Chondrocyte (in vitro differentiated cells): Measurements from ENCODE around the gene RNF113A. TPM values are rescaled to one million over a fixed set of nuclear protein-coding genes. Genes with fewer than 3 reads are reported as not detected.

ENCODE experiments used
- DNase-seq: peaks from one replicate; pipeline ENCODE4 v3.0.0; 2021; ENCODE audit warnings: mixed read lengths, low spot score
- H3K27ac Mint-ChIP-seq: one replicate; pipeline ENCODE4 v1.8.0; 2021; ENCODE audit warnings: mild to moderate bottlenecking, moderate library complexity, mixed read lengths; ENCODE audit not compliant: unreplicated experiment
- H3K27me3 Mint-ChIP-seq: 2 replicates; pipeline ENCODE4 v1.8.0; 2021; ENCODE audit warnings: low read depth, mixed read lengths
- H3K36me3 Mint-ChIP-seq: 2 replicates; pipeline ENCODE4 v1.8.0; 2021; ENCODE audit warnings: low read depth, mixed read lengths
- H3K4me1 Mint-ChIP-seq: 2 replicates; pipeline ENCODE4 v1.8.0; 2021; ENCODE audit warnings: low read depth, mild to moderate bottlenecking, mixed read lengths
- H3K4me3 Mint-ChIP-seq: one replicate; pipeline ENCODE4 v1.8.0; 2021; ENCODE audit warnings: mild to moderate bottlenecking, moderate library complexity, mixed read lengths; ENCODE audit not compliant: unreplicated experiment
- H3K9me3 Mint-ChIP-seq: 2 replicates; pipeline ENCODE4 v1.8.0; 2021; ENCODE audit warnings: low read depth, mixed read lengths
- total RNA-seq: library from RNA; stranded (reverse); gene quantifications from 3 replicates; pipeline ENCODE4 v1.2.1, GENCODE V29; 2021
- TF ChIP-seq, protein P1 (sequence below): fragments of 200-600 bp; sonication (generic); IDR thresholded peaks from 2 replicates; pipeline ENCODE4 v1.5.0; 2021; ENCODE audit warnings: antibody characterized with exemption, mild to moderate bottlenecking, moderate library complexity

The RNF113A gene
- total RNA-seq, 1 donor from 2014 or later, result 14.8 TPM

DNA sequence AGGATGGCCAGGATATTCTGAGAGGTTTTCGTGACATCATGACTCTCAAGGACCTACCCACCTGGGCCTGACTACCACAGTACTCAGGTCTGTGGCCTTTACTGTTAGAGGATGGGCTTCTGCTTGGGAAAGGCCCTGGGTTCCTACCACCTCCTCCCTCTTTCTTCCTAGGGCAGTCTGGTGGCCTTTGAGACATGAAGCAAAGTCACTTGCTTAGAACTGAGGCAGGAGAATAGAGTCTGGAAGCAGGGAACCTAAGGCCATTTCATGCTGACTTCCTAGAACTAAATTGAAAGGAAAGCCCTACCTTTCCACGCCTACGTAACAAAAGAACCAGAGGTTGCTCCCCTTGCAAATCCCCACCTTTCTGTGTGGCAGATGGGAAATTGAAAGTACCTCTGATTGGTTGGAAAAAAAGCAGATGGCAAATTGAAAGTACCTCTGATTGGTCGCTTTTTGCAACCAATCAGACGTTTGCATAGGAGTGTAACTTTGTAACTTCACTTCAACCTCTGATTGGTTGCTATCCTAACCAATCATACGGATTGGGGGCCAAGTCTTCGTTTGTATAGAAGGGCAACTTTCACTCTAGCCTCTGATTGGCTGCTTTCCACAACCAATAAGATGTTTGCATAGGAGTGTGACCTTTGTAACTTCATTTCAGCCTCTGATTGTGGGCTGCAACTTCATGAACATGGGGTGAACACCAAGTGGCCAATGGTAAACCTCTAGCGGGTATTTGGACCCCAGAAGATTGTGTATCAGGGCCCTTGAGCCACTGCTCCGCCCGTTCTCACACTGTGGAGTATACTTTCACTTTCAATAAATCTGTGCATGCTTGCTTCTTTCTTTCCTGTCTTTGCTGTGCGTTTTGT, 14.3 kb upstream of the RNF113A start:
- peak; percentile 14 for DNase-seq
- Mint-ChIP-seq H3K27ac (no peak overlapping the region), H3K4me3 (no peak overlapping the region), H3K4me1 (no peaks in the 10 kb centered on the region), H3K27me3 (no peaks in the 10 kb centered on the region), H3K36me3 (no peaks in the 10 kb centered on the region), H3K9me3 (peaks cover 8% of the 10 kb centered on the region)
- TF ChIP-seq, protein P1, sequence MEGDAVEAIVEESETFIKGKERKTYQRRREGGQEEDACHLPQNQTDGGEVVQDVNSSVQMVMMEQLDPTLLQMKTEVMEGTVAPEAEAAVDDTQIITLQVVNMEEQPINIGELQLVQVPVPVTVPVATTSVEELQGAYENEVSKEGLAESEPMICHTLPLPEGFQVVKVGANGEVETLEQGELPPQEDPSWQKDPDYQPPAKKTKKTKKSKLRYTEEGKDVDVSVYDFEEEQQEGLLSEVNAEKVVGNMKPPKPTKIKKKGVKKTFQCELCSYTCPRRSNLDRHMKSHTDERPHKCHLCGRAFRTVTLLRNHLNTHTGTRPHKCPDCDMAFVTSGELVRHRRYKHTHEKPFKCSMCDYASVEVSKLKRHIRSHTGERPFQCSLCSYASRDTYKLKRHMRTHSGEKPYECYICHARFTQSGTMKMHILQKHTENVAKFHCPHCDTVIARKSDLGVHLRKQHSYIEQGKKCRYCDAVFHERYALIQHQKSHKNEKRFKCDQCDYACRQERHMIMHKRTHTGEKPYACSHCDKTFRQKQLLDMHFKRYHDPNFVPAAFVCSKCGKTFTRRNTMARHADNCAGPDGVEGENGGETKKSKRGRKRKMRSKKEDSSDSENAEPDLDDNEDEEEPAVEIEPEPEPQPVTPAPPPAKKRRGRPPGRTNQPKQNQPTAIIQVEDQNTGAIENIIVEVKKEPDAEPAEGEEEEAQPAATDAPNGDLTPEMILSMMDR, result no peak

DNA sequence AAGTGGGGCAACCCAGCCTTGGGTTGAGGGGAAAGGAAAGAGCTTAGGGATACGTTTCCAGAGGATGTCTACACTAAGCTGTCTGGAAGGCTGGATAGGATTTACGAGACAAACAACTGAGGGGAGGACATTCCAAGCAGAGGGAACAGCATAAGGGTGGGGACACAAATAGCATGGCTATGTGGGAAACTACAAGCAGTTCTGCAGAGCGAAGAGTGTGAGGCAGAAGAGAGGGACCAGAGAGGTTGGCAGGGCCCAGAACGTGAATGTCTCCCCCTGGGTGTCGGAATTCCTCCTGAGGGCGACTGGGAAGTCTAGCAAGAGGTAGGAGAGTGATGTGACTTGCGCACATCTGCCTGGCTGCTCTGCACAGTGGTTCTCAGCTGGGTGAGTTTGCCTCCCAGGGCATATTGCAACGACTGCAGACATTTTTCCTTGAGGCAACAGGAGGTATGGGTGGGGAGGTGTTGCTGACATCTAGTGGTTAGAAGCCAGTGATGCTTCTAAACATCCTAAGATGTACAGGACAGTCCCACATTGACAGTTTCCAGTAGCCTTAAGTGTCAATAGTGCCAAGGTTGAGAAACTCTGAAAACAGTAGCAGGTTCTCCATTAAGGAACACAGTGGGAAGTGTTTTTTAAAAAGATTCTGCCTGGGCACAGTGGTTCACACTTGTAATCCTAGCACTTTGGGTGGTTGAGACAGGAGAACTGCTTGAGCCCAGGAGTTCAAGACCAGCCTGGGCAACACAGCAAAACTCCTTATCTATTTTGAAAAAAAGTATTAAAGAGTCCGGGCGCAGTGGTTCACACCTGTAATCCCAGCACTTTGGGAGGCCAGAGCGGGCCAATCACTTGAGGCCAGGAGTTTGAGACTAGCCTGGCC, 9.3 kb upstream of the RNF113A start:
- H3K4me1 Mint-ChIP-seq, result no peaks in the 10 kb centered on the region
- H3K27ac Mint-ChIP-seq, result peak overlapping the region; percentile 3
- H3K27me3 Mint-ChIP-seq, result no peaks in the 10 kb centered on the region
- TF ChIP-seq, protein P1, result peak; percentile 79
- H3K4me3 Mint-ChIP-seq, result no peak overlapping the region
- H3K36me3 Mint-ChIP-seq, result peaks cover 2% of the 10 kb centered on the region
- peaks cover 4% of the 10 kb centered on the region for H3K9me3 Mint-ChIP-seq
- no peak for DNase-seq

DNA sequence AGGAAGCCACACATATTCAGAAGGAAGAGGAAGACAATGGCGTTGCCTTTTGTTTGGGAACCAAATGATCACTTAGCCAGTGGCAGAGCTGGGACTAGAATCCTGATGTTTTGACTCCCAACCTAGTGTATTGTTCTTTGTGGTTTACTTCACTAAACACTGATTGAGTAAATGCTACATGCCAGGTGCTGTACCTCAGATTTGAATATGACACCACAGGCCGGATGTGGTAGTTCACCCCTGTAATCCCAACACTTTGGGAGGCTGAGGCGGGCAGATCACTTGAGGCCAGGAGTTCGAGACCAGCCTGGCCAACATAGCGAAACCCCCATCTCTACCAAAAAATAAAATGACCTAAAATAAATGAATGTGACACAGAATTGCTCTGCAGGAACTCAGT, 8.5 kb upstream of the RNF113A start:
- Mint-ChIP-seq H3K9me3 (peaks cover 4% of the 10 kb centered on the region), H3K4me3 (no peak overlapping the region), H3K36me3 (peaks cover 2% of the 10 kb centered on the region), H3K4me1 (no peaks in the 10 kb centered on the region), H3K27me3 (no peaks in the 10 kb centered on the region), H3K27ac (no peak overlapping the region)
- TF ChIP-seq, protein P1, result no peak
- no peak for DNase-seq

DNA sequence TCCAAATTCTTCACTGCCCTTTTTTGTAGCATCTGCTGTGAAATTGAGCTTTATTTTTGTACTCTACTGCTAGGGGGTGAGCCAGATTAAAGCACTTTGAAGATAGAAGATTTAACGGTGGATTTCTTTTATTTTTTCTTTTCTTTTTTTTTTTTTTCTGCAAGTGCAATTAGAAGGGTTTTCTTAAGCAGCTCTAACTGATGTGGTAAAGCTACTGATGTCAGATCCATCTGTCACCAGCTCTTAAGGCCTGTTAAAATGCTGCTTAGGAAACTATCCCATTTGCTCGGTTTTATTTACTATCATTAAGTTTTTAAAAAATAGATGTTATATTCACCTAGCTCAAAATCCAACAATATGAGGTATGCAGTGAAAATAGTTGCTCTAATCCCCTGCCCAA, 7.2 kb upstream of the RNF113A start:
- TF ChIP-seq, protein P1, result no peak
- DNase-seq, result no peak
- no peak overlapping the region for H3K27ac Mint-ChIP-seq
- no peaks in the 10 kb centered on the region for H3K27me3 Mint-ChIP-seq
- peaks cover 3% of the 10 kb centered on the region for H3K36me3 Mint-ChIP-seq
- peaks cover under 1% of the 10 kb centered on the region for H3K9me3 Mint-ChIP-seq
- H3K4me1 Mint-ChIP-seq, result no peaks in the 10 kb centered on the region
- no peak overlapping the region for H3K4me3 Mint-ChIP-seq

DNA sequence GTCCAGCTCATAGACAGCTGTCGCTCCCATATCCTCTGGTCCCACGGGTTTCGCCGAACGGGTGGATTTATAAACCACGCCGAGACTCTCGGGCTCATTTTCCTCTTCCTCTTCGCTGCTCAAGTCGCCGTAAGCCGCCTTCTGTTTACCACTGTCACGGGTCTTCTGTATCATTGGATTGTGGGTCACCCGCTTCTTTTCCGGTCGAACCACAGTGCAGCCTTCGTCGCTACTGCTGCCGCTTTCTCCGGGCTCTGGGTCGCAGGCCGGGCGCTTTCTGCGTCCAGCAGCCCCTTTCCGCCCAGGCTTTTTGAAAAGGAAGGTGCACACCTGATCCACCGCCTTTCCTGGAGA, 311 bp downstream of the RNF113A start:
- Mint-ChIP-seq H3K9me3 (no peaks in the 10 kb centered on the region), H3K4me1 (peaks cover 18% of the 10 kb centered on the region), H3K4me3 (peak overlapping the region; percentile 86), H3K27ac (peak overlapping the region; percentile 96), H3K36me3 (peaks cover 1% of the 10 kb centered on the region), H3K27me3 (no peaks in the 10 kb centered on the region)
- TF ChIP-seq, protein P1, result no peak
- DNase-seq, result no peak
